Measurements from ENCODE around the gene CGB1.
"Not testable (repeated sequence)": the region's sequence is repeated elsewhere in the genome, so short reads cannot be mapped to it uniquely, and the experiment has no call there.

The CGB1 gene

GRCh38 chr19:49057636-49058234, 21.0 kb upstream of the CGB1 start, which contains the start of gene CGB7:
CGB7 (minus strand) TSS chr19:49057749; CDS start chr19:49055375, 2,374 bp downstream.
- peak; percentile 54 for DNase-seq

GRCh38 chr19:49056902-49057596, 20.4 kb upstream of the CGB1 start:
- DNase-seq = not testable (repeated sequence)

DNA sequence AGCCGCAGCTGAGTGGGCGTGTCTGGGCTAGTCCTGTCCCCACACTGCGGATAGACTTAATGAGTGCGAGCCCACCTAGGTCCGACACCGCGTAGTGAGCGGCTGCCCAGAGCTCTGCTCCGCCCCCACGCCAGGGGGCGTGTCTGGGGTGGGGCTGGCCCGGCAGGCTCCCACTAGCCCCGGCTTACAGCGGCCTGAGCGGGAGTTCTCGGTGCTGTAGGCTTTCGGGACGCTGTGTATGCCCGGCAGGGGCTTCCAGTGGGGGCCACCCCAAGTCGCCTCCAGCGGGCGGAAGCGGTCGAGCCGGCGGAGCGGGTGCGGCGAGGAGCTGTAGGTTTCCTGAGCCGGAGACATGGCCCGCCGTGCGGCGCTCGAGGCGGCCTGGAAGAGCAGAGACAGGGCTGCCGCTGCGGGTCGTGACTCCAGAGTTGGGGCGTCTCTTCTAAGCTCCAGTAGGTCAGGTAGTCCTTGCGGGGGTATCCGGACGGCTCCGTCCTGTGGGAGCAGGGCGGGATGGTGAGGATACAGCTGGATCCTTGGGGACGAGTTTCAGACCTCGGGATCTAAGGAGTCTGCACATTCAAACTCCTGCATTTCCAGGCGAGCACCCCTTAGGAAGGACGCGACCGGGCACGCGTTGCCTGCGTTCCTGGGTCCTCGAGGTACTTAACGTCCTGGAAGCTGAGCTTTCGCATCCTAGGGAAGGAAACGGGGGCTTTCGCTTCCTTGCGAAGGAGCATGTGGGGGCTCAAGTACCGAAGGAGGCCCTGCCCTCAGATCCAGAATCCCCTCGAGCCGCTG, 19.6 kb upstream of the CGB1 start:
- DNase-seq = peak; percentile 70

GRCh38 chr19:49050376-49051033, 13.8 kb upstream of the CGB1 start:
- DNase-seq = not testable (repeated sequence)

GRCh38 chr19:49049834-49050233, 13.1 kb upstream of the CGB1 start:
- DNase-seq = not testable (repeated sequence)

- not testable (repeated sequence) for DNase-seq
These were observed 12.3 kb upstream of the CGB1 start, which contains the start of gene CGB8 for GRCh38 chr19:49049011-49049410. CGB8 (minus strand) TSS chr19:49049111; CDS start chr19:49048739, 372 bp downstream.

DNA sequence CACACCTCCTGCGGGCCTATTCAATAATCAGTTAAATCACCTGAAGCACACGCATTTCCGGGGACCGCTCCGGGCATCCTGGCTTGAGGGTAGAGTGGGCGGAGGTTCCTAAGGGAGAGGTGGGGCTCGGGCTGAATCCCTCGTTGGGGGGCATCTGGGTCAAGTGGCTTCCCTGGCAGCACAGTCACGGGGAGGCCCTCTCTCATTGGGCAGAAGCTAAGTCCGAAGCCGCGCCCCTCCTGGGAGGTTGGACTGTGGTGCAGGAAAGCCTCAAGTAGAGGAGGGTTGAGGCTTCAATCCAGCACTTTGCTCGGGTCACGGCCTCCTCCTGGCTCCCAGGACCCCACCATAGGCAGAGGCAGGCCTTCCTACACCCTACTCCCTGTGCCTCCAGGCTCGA, 6.9 kb upstream of the CGB1 start, which contains the start of gene CGB5:
Gene CGB5 (plus strand): TSS at position 301 of the 400 bp plus-strand sequence. CDS start 362 bp downstream, outside the sequence.
- DNase-seq = not testable (repeated sequence)

GRCh38 chr19:49042666-49043065, 6.0 kb upstream of the CGB1 start:
- not testable (repeated sequence) for DNase-seq

DNA sequence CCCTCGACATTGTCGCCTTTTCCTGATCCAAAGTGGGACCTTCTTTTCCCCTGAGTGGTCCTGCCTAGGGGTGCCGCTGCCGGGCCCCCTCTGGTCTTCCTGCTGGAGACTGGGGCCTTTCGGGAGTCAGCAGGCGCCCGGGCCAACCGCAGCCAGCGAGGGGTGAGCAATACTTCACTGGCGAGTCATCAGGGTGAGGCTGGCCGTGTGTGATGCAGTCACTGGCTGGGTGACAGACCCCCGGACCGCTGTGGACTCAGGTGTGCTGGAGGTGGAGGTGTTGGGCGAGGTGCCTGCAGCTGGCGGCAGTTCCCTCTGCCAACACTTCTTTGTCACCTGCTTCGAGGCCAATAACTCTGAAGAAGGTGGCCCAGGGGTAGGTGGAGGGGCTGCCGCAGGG, 5.5 kb upstream of the CGB1 start:
- DNase-seq = no peak

DNA sequence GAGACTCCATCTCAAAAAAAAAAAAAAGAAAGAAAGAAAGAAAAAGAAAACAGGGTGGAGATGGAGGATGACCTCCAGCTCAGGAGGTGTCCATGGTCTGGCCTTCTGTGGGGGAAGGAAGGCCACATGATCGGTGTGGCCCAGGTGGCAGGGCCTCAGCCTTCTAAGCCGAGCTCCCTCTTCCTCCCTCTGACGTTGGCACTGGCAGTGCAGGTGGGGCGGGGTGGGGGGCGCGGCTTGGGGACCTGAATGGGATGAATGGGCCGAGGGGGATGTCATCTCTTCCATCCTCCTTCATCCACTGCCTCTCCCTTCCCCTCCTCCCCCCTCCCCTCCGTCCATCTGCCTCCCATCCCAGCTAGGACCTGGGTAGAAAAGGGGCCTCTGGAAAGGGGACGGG, 3.0 kb upstream of the CGB1 start:
- DNase-seq = not testable (repeated sequence)

GRCh38 chr19:49038557-49039276, 2.0 kb upstream of the CGB1 start:
- DNase-seq = not testable (repeated sequence)

DNA sequence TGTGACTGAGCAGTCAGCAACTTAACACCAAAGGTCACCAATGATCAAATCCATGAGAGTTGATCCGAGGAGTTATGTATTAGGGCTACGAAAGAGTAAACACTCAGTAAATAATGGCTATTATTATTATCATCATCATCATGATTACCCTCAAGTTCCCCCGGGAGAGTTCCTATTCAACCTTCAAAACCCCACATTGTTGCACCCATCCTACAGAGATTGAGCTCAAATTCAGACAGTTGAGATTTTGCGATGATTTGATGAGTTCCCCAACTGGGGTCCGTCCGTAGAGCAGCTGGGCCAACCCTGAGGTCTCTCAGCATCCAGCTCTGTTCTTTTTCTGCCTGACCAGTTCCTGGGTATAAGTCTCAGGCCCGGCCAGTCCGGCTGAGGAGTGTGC, 1.4 kb upstream of the CGB1 start:
- DNase-seq = not testable (repeated sequence)

- not testable (repeated sequence) for DNase-seq
These were observed 4.9 kb downstream of the CGB1 start, which contains the start of gene CGB2 for GRCh38 chr19:49031642-49032301. CGB2 (plus strand) TSS chr19:49031890; CDS start chr19:49032096, 206 bp downstream.

GRCh38 chr19:49030323-49030722, 6.4 kb downstream of the CGB1 start:
- DNase-seq = not testable (repeated sequence)

DNA sequence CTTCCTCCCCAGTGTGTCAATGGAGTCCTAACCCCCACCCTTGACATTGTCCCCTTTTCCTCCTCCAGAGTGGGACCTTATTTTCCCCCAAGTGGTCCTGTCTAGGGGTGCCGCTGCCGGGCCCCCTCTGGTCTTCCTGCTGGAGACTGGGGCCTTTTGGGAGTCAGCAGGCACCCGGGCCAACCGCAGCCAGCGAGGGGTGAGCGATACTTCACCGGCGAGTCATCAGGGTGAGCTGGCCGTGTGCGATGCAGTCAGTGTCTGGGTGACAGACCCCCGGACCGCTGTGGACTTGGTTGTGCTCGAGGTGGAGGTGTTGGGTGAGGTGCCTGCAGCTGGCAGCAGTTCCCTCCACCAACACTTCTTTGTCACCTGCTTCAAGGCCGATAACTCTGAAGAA, 6.9 kb downstream of the CGB1 start:
- not testable (repeated sequence) for DNase-seq

GRCh38 chr19:49028686-49029085, 8.0 kb downstream of the CGB1 start:
- DNase-seq = not testable (repeated sequence)

- not testable (repeated sequence) for DNase-seq
These were observed 11.1 kb downstream of the CGB1 start for GRCh38 chr19:49025599-49025998.

DNA sequence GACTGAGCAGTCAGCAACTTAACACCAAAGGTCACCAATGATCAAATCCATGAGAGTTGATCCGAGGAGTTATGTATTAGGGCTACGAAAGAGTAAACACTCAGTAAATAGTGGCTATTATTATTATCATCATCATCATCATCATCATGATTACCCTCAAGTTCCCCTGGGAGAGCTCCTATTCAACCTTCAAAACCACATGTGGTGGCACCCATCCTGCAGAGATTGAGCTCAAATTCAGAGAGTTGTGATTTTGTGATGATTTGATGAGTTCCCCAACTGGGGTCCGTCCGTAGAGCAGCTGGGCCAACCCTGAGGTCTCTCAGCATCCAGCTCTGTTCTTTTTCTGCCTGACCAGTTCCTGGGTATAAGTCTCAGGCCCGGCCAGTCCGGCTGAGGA, 11.6 kb downstream of the CGB1 start:
- not testable (repeated sequence) for DNase-seq

DNA sequence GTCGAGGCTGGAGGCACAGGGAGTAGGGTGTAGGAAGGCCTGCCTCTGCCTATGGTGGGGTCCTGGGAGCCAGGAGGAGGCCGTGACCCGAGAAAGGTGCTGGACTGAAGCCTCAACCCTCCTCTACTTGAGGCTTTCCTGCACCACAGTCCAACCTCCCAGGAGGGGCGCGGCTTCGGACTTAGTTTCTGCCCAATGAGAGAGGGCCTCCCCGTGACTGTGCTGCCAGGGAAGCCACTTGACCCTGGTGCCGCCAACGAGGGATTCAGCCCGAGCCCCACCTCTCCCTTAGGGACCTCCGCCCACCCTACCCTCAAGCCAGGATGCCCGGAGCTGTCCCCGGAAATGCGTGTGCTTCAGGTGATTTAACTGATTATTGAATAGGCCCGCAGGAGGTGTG, 12.5 kb downstream of the CGB1 start, which contains the start of gene CGB3:
Gene CGB3 (minus strand): TSS at position 101 of the 400 bp plus-strand sequence. CDS start 362 bp downstream, outside the sequence.
- DNase-seq = not testable (repeated sequence)

- DNase-seq = no peak
These were observed 14.6 kb downstream of the CGB1 start for GRCh38 chr19:49022116-49022515.

Measured in NCI-H748 treated with DMSO at 0.1 percent for 48 hours (cell line).